ENCODE data around the gene B3GNT5. TPM values are rescaled to one million over a fixed set of nuclear protein-coding genes. Genes with fewer than 3 reads are reported as not detected.

The B3GNT5 gene
- total RNA-seq, 1 experiment from 2014 or later, result 7.7 TPM

DNA sequence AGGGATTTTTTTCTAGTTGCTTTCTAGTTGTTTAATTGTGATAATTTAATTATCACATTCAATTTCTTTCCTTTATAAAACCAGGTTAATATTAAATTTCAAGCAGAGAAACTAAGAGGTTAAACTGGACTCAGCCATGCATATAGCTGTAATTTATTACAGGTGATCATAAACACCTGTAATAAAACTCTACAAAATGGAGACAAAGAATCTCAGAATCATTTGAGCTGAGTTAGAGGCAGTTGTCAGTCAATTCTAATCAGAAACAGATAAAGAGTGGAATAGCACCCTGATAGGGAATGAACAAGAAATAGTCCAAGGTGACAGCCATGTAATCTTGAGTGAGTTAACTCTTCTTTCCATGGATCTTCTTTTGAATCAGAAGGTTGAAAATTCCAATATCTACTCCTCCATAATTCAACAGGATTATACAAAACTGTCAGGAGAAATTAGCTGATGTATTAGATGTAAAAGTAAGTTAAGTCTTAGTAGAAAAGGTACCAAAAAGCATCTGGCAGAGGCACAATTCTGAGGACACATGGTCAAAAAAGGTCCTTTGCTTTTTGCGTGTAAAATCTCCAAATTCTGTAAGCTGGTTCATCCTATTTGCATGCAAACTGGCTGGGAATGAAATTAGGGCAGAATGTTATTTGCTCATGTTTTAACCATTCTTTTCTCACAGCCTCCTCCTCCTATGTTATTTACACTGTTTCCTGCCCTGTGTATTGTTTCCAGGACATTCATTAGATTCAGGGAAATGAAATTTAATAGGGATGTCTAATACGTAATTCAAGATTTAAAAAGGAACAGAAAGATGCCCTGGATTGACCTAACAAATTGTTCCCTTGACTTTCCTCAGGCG lies 39.4 kb upstream of the B3GNT5 start:
- Mint-ChIP-seq H3K27me3 (ENCODE audit: low read depth) (no peaks in the 10 kb centered on the region), H3K27ac (no peak overlapping the region), H3K9me3 (peaks cover 8% of the 10 kb centered on the region), H3K4me1 (peaks cover 3% of the 10 kb centered on the region; the same call in 1 of the 2 replicates), H3K4me3 (no peak overlapping the region), H3K36me3 (peaks cover 3% of the 10 kb centered on the region; the same call in 1 of the 2 replicates)
- POLR2A ChIA-PET, result interaction anchor here (0.5 kb wide), 1 partner anchor 227 kb away, joined by 3 read pairs; no protein-coding TSS in a partner anchor
- TF ChIP-seq, protein P1, sequence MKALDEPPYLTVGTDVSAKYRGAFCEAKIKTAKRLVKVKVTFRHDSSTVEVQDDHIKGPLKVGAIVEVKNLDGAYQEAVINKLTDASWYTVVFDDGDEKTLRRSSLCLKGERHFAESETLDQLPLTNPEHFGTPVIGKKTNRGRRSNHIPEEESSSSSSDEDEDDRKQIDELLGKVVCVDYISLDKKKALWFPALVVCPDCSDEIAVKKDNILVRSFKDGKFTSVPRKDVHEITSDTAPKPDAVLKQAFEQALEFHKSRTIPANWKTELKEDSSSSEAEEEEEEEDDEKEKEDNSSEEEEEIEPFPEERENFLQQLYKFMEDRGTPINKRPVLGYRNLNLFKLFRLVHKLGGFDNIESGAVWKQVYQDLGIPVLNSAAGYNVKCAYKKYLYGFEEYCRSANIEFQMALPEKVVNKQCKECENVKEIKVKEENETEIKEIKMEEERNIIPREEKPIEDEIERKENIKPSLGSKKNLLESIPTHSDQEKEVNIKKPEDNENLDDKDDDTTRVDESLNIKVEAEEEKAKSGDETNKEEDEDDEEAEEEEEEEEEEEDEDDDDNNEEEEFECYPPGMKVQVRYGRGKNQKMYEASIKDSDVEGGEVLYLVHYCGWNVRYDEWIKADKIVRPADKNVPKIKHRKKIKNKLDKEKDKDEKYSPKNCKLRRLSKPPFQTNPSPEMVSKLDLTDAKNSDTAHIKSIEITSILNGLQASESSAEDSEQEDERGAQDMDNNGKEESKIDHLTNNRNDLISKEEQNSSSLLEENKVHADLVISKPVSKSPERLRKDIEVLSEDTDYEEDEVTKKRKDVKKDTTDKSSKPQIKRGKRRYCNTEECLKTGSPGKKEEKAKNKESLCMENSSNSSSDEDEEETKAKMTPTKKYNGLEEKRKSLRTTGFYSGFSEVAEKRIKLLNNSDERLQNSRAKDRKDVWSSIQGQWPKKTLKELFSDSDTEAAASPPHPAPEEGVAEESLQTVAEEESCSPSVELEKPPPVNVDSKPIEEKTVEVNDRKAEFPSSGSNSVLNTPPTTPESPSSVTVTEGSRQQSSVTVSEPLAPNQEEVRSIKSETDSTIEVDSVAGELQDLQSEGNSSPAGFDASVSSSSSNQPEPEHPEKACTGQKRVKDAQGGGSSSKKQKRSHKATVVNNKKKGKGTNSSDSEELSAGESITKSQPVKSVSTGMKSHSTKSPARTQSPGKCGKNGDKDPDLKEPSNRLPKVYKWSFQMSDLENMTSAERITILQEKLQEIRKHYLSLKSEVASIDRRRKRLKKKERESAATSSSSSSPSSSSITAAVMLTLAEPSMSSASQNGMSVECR (CRISPR knock-in tag; IDR thresholded peaks at IDR 0.05; ENCODE audit: borderline replicate concordance), result no peak
- TF ChIP-seq CREB1 (CRISPR knock-in tag; IDR thresholded peaks at IDR 0.05) (no peak), TEAD4 (CRISPR knock-in tag; IDR thresholded peaks at IDR 0.05) (no peak)
- TF ChIP-seq, protein P2, sequence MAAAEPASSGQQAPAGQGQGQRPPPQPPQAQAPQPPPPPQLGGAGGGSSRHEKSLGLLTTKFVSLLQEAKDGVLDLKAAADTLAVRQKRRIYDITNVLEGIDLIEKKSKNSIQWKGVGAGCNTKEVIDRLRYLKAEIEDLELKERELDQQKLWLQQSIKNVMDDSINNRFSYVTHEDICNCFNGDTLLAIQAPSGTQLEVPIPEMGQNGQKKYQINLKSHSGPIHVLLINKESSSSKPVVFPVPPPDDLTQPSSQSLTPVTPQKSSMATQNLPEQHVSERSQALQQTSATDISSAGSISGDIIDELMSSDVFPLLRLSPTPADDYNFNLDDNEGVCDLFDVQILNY (CRISPR knock-in tag; IDR thresholded peaks at IDR 0.05), result no peak
- DNase-seq (ENCODE audit: low spot score) (no peak), ATAC-seq (no peak)
- CTCF ChIA-PET, result no interaction called here

DNA sequence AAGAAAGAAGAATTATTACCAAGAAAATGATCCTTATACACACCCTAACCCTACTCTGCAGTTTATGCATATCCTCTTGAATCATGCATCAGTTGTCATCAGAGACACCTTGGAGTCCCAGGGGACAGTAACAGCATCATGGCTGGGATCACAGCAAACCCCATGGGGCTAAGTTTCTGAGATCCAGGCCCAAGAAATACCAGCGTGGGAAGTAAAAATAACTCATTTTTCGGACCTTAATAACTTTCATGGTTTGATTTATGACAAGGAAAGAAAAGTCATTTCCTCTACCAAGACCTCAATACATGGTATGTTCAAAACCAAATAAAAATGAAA lies 38.8 kb upstream of the B3GNT5 start:
- CTCF ChIA-PET, result no interaction called here
- POLR2A ChIA-PET, result no interaction called here
- DNase-seq (ENCODE audit: low spot score), result no peak
- no peak for ATAC-seq
- peaks cover 3% of the 10 kb centered on the region; the same call in 1 of the 2 replicates for H3K4me1 Mint-ChIP-seq
- H3K4me3 Mint-ChIP-seq, result no peak overlapping the region
- no peak overlapping the region for H3K27ac Mint-ChIP-seq
- H3K27me3 Mint-ChIP-seq (ENCODE audit: low read depth), result no peaks in the 10 kb centered on the region
- TF ChIP-seq JAZF1 (CRISPR knock-in tag; IDR thresholded peaks at IDR 0.05), result no peak
- TF ChIP-seq FOXJ3 (CRISPR knock-in tag; IDR thresholded peaks at IDR 0.05; ENCODE audit: borderline replicate concordance), result no peak
- no peak for TF ChIP-seq FOXP1 (CRISPR knock-in tag; IDR thresholded peaks at IDR 0.05; ENCODE audit: borderline replicate concordance)
- TF ChIP-seq, protein P3, sequence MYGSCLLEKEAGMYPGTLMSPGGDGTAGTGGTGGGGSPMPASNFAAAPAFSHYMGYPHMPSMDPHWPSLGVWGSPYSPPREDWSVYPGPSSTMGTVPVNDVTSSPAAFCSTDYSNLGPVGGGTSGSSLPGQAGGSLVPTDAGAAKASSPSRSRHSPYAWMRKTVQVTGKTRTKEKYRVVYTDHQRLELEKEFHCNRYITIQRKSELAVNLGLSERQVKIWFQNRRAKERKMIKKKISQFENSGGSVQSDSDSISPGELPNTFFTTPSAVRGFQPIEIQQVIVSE (CRISPR knock-in tag; IDR thresholded peaks at IDR 0.05; ENCODE audit: borderline replicate concordance), result no peak
- TF ChIP-seq, protein P4, sequence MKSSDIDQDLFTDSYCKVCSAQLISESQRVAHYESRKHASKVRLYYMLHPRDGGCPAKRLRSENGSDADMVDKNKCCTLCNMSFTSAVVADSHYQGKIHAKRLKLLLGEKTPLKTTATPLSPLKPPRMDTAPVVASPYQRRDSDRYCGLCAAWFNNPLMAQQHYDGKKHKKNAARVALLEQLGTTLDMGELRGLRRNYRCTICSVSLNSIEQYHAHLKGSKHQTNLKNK (CRISPR knock-in tag; IDR thresholded peaks at IDR 0.05), result no peak
- no peak for TF ChIP-seq HMGA2 (CRISPR knock-in tag; IDR thresholded peaks at IDR 0.05)
- no peak for TF ChIP-seq NFATC4 (CRISPR knock-in tag; IDR thresholded peaks at IDR 0.05)
- TF ChIP-seq, protein P5, sequence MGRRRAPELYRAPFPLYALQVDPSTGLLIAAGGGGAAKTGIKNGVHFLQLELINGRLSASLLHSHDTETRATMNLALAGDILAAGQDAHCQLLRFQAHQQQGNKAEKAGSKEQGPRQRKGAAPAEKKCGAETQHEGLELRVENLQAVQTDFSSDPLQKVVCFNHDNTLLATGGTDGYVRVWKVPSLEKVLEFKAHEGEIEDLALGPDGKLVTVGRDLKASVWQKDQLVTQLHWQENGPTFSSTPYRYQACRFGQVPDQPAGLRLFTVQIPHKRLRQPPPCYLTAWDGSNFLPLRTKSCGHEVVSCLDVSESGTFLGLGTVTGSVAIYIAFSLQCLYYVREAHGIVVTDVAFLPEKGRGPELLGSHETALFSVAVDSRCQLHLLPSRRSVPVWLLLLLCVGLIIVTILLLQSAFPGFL (CRISPR knock-in tag; IDR thresholded peaks at IDR 0.05; ENCODE audit: borderline replicate concordance), result no peak
- no peak for TF ChIP-seq ZNF317 (CRISPR knock-in tag; IDR thresholded peaks at IDR 0.05; ENCODE audit: borderline replicate concordance, low read depth)
- TF ChIP-seq, protein P6, sequence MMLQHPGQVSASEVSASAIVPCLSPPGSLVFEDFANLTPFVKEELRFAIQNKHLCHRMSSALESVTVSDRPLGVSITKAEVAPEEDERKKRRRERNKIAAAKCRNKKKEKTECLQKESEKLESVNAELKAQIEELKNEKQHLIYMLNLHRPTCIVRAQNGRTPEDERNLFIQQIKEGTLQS (CRISPR knock-in tag; conservative IDR thresholded peaks at IDR 0.05), result no peak
- TF ChIP-seq, protein P7, sequence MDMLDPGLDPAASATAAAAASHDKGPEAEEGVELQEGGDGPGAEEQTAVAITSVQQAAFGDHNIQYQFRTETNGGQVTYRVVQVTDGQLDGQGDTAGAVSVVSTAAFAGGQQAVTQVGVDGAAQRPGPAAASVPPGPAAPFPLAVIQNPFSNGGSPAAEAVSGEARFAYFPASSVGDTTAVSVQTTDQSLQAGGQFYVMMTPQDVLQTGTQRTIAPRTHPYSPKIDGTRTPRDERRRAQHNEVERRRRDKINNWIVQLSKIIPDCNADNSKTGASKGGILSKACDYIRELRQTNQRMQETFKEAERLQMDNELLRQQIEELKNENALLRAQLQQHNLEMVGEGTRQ (CRISPR knock-in tag; IDR thresholded peaks at IDR 0.05), result no peak
- TF ChIP-seq CBFB (CRISPR knock-in tag; IDR thresholded peaks at IDR 0.05; ENCODE audit: low read depth), result no peak
- H3K9me3 Mint-ChIP-seq, result peaks cover 4% of the 10 kb centered on the region; the same call in 1 of the 2 replicates
- H3K36me3 Mint-ChIP-seq, result no peaks in the 10 kb centered on the region
